ENCODE results near the gene DOCK11.

DNA sequence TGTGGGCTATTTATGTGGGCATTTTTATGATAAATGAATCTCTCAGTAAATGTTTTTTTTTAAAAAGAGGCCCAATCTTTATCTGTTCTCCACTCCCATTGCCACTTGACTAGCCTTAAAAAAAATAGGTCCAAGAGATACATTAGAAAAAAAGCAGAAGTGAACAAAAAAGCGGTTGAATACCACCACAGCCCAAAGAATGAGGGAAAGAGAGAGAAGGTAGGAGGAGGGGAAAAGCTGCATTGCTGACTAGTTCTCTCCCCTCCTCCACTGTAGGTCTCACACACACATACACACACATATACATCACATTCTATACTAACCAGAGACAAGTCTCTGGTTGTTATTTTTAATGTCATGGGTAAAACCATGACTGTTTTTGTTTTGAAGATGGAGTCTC lies 136.0 kb downstream of the DOCK11 start:
- no peak for TF ChIP-seq CTCF (IDR thresholded peaks at IDR 0.05; ENCODE audit: insufficient read depth, low read length)
- TF ChIP-seq POLR2AphosphoS5 (IDR thresholded peaks at IDR 0.05; ENCODE audit: low read depth), result no peak
